ENCODE results near the gene SLC12A4. TPM values are rescaled to one million over a fixed set of nuclear protein-coding genes. Genes with fewer than 3 reads are reported as not detected.

SLC12A4 gene
- total RNA-seq, 1 experiment from 2014 or later = 33.2 TPM

- intact Hi-C loops (cut with micrococcal nuclease) = no loop called here
- H3K4me1 ChIP-seq (ENCODE audit: insufficient read depth, low read length) = no peaks in the 10 kb centered on the region
- H3K4me2 ChIP-seq (ENCODE audit: low read length) = no peak overlapping the region
- DNase-seq = no peak
- H3K4me3 ChIP-seq (ENCODE audit: low read length) = no peak overlapping the region
- H3K79me2 ChIP-seq (ENCODE audit: low read length) = no peaks in the 10 kb centered on the region
- H2AFZ ChIP-seq (ENCODE audit: low read length) = no peak overlapping the region
- H4K20me1 ChIP-seq (ENCODE audit: low read length) = no peaks in the 10 kb centered on the region
- POLR2A ChIA-PET (ENCODE audit: unreplicated experiment) = no interaction called here
- no peaks in the 10 kb centered on the region for H3F3A ChIP-seq (ENCODE audit: low read length, unreplicated experiment)
- no peaks in the 10 kb centered on the region for H3K9me2 ChIP-seq (replicated peaks; ENCODE audit: low read length)
- H3K27ac ChIP-seq (ENCODE audit: low read length) = no peak overlapping the region
- ATAC-seq = no peak
- TF ChIP-seq EZH2 (IDR thresholded peaks at IDR 0.05; ENCODE audit: low read length, unreplicated experiment) (no peak), CTCF (conservative IDR thresholded peaks at IDR 0.05; ENCODE audit: low read depth, low read length) (no peak), EZH2phosphoT487 (IDR thresholded peaks at IDR 0.05; ENCODE audit: borderline replicate concordance, low read length) (no peak)
- no peaks in the 10 kb centered on the region for H3K27me3 ChIP-seq (ENCODE audit: low read length)
- no peak overlapping the region for H3K9ac ChIP-seq (ENCODE audit: low read length)
- no TSS peak for BruUV-seq (replicated peaks)
- CTCF ChIA-PET = no interaction called here
- H3K36me3 ChIP-seq (ENCODE audit: low read depth, low read length) = no peaks in the 10 kb centered on the region; the same call in 1 of the 2 replicates
- no peaks in the 10 kb centered on the region for H3K9me3 ChIP-seq (ENCODE audit: low read length)
Measured at GRCh38 chr16:67946966-67947558, 21.4 kb downstream of the SLC12A4 start.

GRCh38 chr16:67946128-67946569, 22.3 kb downstream of the SLC12A4 start:
- Histone ChIP-seq H3K9me3 (ENCODE audit: low read length) (no peaks in the 10 kb centered on the region), H3K36me3 (ENCODE audit: low read depth, low read length) (no peaks in the 10 kb centered on the region; the same call in 1 of the 2 replicates), H3K9me2 (replicated peaks; ENCODE audit: low read length) (no peaks in the 10 kb centered on the region), H4K20me1 (ENCODE audit: low read length) (no peaks in the 10 kb centered on the region), H3K4me2 (ENCODE audit: low read length) (no peak overlapping the region), H3F3A (ENCODE audit: low read length, unreplicated experiment) (no peaks in the 10 kb centered on the region), H3K9ac (ENCODE audit: low read length) (no peak overlapping the region), H3K4me1 (ENCODE audit: insufficient read depth, low read length) (no peaks in the 10 kb centered on the region), H3K27me3 (ENCODE audit: low read length) (no peaks in the 10 kb centered on the region), H2AFZ (ENCODE audit: low read length) (no peak overlapping the region), H3K4me3 (ENCODE audit: low read length) (no peak overlapping the region), H3K27ac (ENCODE audit: low read length) (no peak overlapping the region), H3K79me2 (ENCODE audit: low read length) (no peaks in the 10 kb centered on the region)
- BruUV-seq (replicated peaks) = no TSS peak
- ChIA-PET CTCF (no interaction called here), POLR2A (ENCODE audit: unreplicated experiment) (no interaction called here)
- TF ChIP-seq EZH2phosphoT487 (IDR thresholded peaks at IDR 0.05; ENCODE audit: borderline replicate concordance, low read length) (no peak), CTCF (conservative IDR thresholded peaks at IDR 0.05; ENCODE audit: low read depth, low read length) (no peak), EZH2 (IDR thresholded peaks at IDR 0.05; ENCODE audit: low read length, unreplicated experiment) (no peak)
- DNase-seq = no peak
- ATAC-seq = no peak
- intact Hi-C loops (cut with micrococcal nuclease) = no loop called here

- Histone ChIP-seq H3K79me2 (ENCODE audit: low read length) (no peaks in the 10 kb centered on the region), H3K4me3 (ENCODE audit: low read length) (no peak overlapping the region), H3K4me2 (ENCODE audit: low read length) (no peak overlapping the region), H3K9ac (ENCODE audit: low read length) (no peak overlapping the region), H3F3A (ENCODE audit: low read length, unreplicated experiment) (no peaks in the 10 kb centered on the region), H3K27ac (ENCODE audit: low read length) (no peak overlapping the region), H3K27me3 (ENCODE audit: low read length) (no peaks in the 10 kb centered on the region), H3K9me2 (replicated peaks; ENCODE audit: low read length) (no peaks in the 10 kb centered on the region), H4K20me1 (ENCODE audit: low read length) (no peaks in the 10 kb centered on the region), H3K4me1 (ENCODE audit: insufficient read depth, low read length) (no peaks in the 10 kb centered on the region), H3K9me3 (ENCODE audit: low read length) (no peaks in the 10 kb centered on the region), H2AFZ (ENCODE audit: low read length) (no peak overlapping the region), H3K36me3 (ENCODE audit: low read depth, low read length) (no peaks in the 10 kb centered on the region; the same call in 1 of the 2 replicates)
- TF ChIP-seq EZH2 (IDR thresholded peaks at IDR 0.05; ENCODE audit: low read length, unreplicated experiment) = no peak
- no peak for TF ChIP-seq EZH2phosphoT487 (IDR thresholded peaks at IDR 0.05; ENCODE audit: borderline replicate concordance, low read length)
- no peak for TF ChIP-seq CTCF (conservative IDR thresholded peaks at IDR 0.05; ENCODE audit: low read depth, low read length)
- ChIA-PET POLR2A (ENCODE audit: unreplicated experiment) (no interaction called here), CTCF (no interaction called here)
- DNase-seq = no peak
- intact Hi-C loops (cut with micrococcal nuclease) = no loop called here
- no peak for ATAC-seq
- BruUV-seq (replicated peaks) = no TSS peak
Measured at GRCh38 chr16:67945392-67945933, 23.0 kb downstream of the SLC12A4 start.

All from PC-3 (cell line).